SK-N-SH (cell line): ENCODE data around the gene HOXD10. TPM values are rescaled to one million over a fixed set of nuclear protein-coding genes. Genes with fewer than 3 reads are reported as not detected.

Experiments used
- CTCF ChIA-PET: fragments of 300-600, 350-600 bp; formaldehyde crosslinking; extraction: SDS; loops from one replicate; lab custom pipeline; 2021; lab: Yijun Ruan, JAX
- POLR2A ChIA-PET: fragments of 350-600 bp; sonication (Branson Sonifier 250); formaldehyde crosslinking; extraction: SDS; loops from one replicate; lab custom pipeline; 2020; ENCODE audit warnings: antibody characterized with exemption, inconsistent platforms; lab: Yijun Ruan, JAX
- DNase-seq: peaks from one replicate; pipeline ENCODE4 v3.0.0; 2012
- H2AFZ ChIP-seq: fragments of 200-600 bp; sonication (generic); 2 replicates; pipeline ENCODE4 v1.8.1; 2016; ENCODE audit warnings: antibody characterized with exemption, mild to moderate bottlenecking, low read depth
- H3F3A ChIP-seq: fragments of 200-600 bp; sonication (generic); replicated peaks from 2 replicates; pipeline ENCODE3; 2016; ENCODE audit warnings: antibody characterized with exemption, mild to moderate bottlenecking; ENCODE audit not compliant: insufficient read depth
- H3K27ac ChIP-seq, 2 experiments: fragments of 200-500 bp in 1 of 2; fragments of 200-600 bp in 1 of 2; sonication (Bioruptor generic) in 1 of 2; sonication (generic), shearing (Covaris generic) in 1 of 2; 2 replicates each; pipeline versions ENCODE4 v1.5.1 to v1.6.1; 2014 to 2016; ENCODE audit warnings: low read depth in 2 of 2, inconsistent platforms in 1 of 2, low read length in 1 of 2, mild to moderate bottlenecking in 1 of 2, mixed read lengths in 1 of 2
- H3K27me3 ChIP-seq: fragments of 200-600 bp; sonication (generic), shearing (Covaris generic); 2 replicates; pipeline ENCODE4 v1.6.1; 2016; ENCODE audit warnings: mixed run types; ENCODE audit not compliant: insufficient read depth
- H3K36me3 ChIP-seq, 2 experiments: fragments of 200-500 bp in 1 of 2; fragments of 200-600 bp in 1 of 2; sonication (Bioruptor generic) in 1 of 2; sonication (generic) in 1 of 2; replicated peaks in 1 of 2; 2 replicates each; pipeline versions ENCODE3 to v1.5.1; 2014 to 2016; ENCODE audit warnings: low read length in 1 of 2, mild to moderate bottlenecking in 1 of 2; ENCODE audit not compliant: insufficient read depth in 2 of 2, control insufficient read depth in 1 of 2
- H3K4me1 ChIP-seq, 2 experiments: fragments of 200-500 bp in 1 of 2; fragments of 200-600 bp in 1 of 2; sonication (Bioruptor generic) in 1 of 2; sonication (generic), shearing (Covaris generic) in 1 of 2; 2 replicates each; pipeline versions ENCODE4 v1.5.1 to v1.6.1; 2014 to 2016; ENCODE audit warnings: low read depth in 1 of 2, low read length in 1 of 2, mixed run types in 1 of 2; ENCODE audit not compliant: insufficient read depth in 2 of 2, control insufficient read depth in 1 of 2
- H3K4me2 ChIP-seq: fragments of 200-600 bp; sonication (generic), shearing (Covaris generic); 2 replicates; pipeline ENCODE4 v1.6.1; 2017; ENCODE audit warnings: mixed run types
- H3K4me3 ChIP-seq, 2 experiments: fragments of 200-500 bp in 1 of 2; fragments of 200-600 bp in 1 of 2; sonication (Bioruptor generic) in 1 of 2; sonication (generic), shearing (Covaris generic) in 1 of 2; 2 replicates each; pipeline versions ENCODE4 v1.5.1 to v1.8.1; 2014 to 2016; ENCODE audit warnings: low read depth in 2 of 2, inconsistent platforms in 1 of 2, low read length in 1 of 2, mild to moderate bottlenecking in 1 of 2, mixed read lengths in 1 of 2, moderate library complexity in 1 of 2
- H3K79me2 ChIP-seq: fragments of 200-600 bp; sonication (generic); 2 replicates; pipeline ENCODE4 v1.8.1; 2017; ENCODE audit warnings: mild to moderate bottlenecking; ENCODE audit not compliant: insufficient read depth
- H3K9ac ChIP-seq: fragments of 200-600 bp; sonication (generic); 2 replicates; pipeline ENCODE4 v1.6.1; 2017; ENCODE audit warnings: mixed run types
- H3K9me2 ChIP-seq: fragments of 200-600 bp; sonication (generic); 2 replicates; pipeline ENCODE4 v1.6.1; 2017; ENCODE audit warnings: mixed run types
- H3K9me3 ChIP-seq: fragments of 200-600 bp; sonication (generic); 2 replicates; pipeline ENCODE4 v1.6.1; 2017; ENCODE audit warnings: mixed run types, mild to moderate bottlenecking, moderate library complexity
- H4K20me1 ChIP-seq: fragments of 200-600 bp; sonication (generic); 2 replicates; pipeline ENCODE4 v1.6.1; 2017; ENCODE audit warnings: mild to moderate bottlenecking, mixed run types; ENCODE audit not compliant: insufficient read depth
- ELF1 ChIP-seq: IDR thresholded peaks from 2 replicates; pipeline ENCODE4 v1.4.0; 2012
- EZH2phosphoT487 ChIP-seq: fragments of 200-600 bp; sonication (generic); IDR thresholded peaks from 2 replicates; pipeline ENCODE4 v1.6.1; 2017; ENCODE audit warnings: low read depth, mixed run types, mild to moderate bottlenecking, antibody characterized with exemption, moderate library complexity, borderline replicate concordance
- FOSL2 ChIP-seq: IDR thresholded peaks from 2 replicates; pipeline ENCODE4 v1.4.0; 2012; ENCODE audit warnings: low read depth, mild to moderate bottlenecking, moderate library complexity, borderline replicate concordance
- MEF2A ChIP-seq: IDR thresholded peaks from 2 replicates; pipeline ENCODE4 v1.4.0; 2012; ENCODE audit warnings: low read depth, borderline replicate concordance
- NRF1 ChIP-seq: IDR thresholded peaks from 2 replicates; pipeline ENCODE4 v1.6.1; 2012; ENCODE audit warnings: low read depth, mild to moderate bottlenecking, low read length
- RAD21 ChIP-seq: IDR thresholded peaks from 2 replicates; pipeline ENCODE4 v1.6.1; 2012; ENCODE audit warnings: mild to moderate bottlenecking, low read length
- RFX5 ChIP-seq: IDR thresholded peaks from 2 replicates; pipeline ENCODE4 v1.6.1; 2012; ENCODE audit warnings: mild to moderate bottlenecking, improper control_type of control experiment, low read length
- RXRA ChIP-seq: IDR thresholded peaks from 2 replicates; pipeline ENCODE4 v1.4.0; 2012; ENCODE audit warnings: low read depth, mild to moderate bottlenecking, borderline replicate concordance
- SIN3A ChIP-seq: IDR thresholded peaks from 2 replicates; pipeline ENCODE4 v1.6.1; 2012; ENCODE audit warnings: low read depth, mild to moderate bottlenecking, low read length, moderate library complexity, borderline replicate concordance
- SMC3 ChIP-seq: IDR thresholded peaks from 2 replicates; pipeline ENCODE4 v1.6.1; 2012; ENCODE audit warnings: low read depth, low read length, improper control_type of control experiment
- TAF1 ChIP-seq: IDR thresholded peaks from 2 replicates; pipeline ENCODE4 v1.6.1; 2012; ENCODE audit warnings: low read depth, mild to moderate bottlenecking, low read length, moderate library complexity, borderline replicate concordance
- TCF12 ChIP-seq: IDR thresholded peaks from 2 replicates; pipeline ENCODE4 v1.4.0; 2012
- YY1 ChIP-seq: IDR thresholded peaks from 2 replicates; pipeline ENCODE4 v1.4.0; 2012; ENCODE audit warnings: low read depth, mild to moderate bottlenecking
- WGBS: methylation state at CpG from one replicate; pipeline ENCODE4 v1.1.6; 2017; ENCODE audit warnings: low lambda C conversion rate; 5-methylcytosine and 5-hydroxymethylcytosine counted together
- polyA plus RNA-seq, 3 experiments: library from polyadenylated mRNA; depleted of rRNA; stranded (reverse); fragments of >200 nt; gene quantifications; 2 replicates each; pipeline ENCODE4 v1.2.3, GENCODE V29; 2012
- TF ChIP-seq, protein P1 (sequence below): IDR thresholded peaks from 2 replicates; pipeline ENCODE4 v1.4.0; 2012; ENCODE audit warnings: low read depth, borderline replicate concordance
- TF ChIP-seq, protein P2 (sequence below): IDR thresholded peaks from 2 replicates; pipeline ENCODE4 v1.4.0; 2012; ENCODE audit warnings: low read depth, borderline replicate concordance
- TF ChIP-seq, protein P3 (sequence below): fragments of 150-350 bp; IDR thresholded peaks from 2 replicates; pipeline ENCODE4 v1.6.1; 2017; ENCODE audit warnings: antibody characterized with exemption, low read length, low read depth, borderline replicate concordance
- TF ChIP-seq, protein P4 (sequence below): fragments of 200-600 bp; sonication (generic); IDR thresholded peaks from 2 replicates; pipeline ENCODE4 v1.6.1; 2017; ENCODE audit warnings: antibody characterized with exemption, mild to moderate bottlenecking, moderate library complexity
- TF ChIP-seq, protein P5 (sequence below): IDR thresholded peaks from 2 replicates; pipeline ENCODE4; 2012

HOXD10 gene
- polyA plus RNA-seq, 1 of the 3 experiments (the other 2 are of a cell fraction), result 0.10 TPM

DNA sequence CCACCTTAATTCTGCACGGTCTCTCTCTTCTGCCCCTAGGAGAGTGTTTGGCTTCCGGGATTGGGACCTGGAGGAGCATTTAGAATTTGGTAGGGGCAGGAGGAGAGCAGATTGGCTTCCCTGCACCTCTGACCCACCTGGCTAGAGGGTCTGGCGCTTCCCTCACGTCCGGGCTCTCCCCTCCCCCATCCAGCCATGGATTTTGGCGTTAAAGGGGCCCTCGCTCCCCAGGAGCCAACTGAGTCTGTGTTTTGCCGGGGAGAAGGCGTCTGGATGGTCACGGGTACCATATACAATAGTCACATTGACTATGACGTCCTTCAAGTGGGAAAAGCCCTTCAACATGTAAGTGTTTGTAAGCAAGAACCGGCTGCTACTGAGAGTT lies 47.1 kb downstream of the HOXD10 start:
- no peak for TF ChIP-seq SIN3A
- TF ChIP-seq, protein P1, sequence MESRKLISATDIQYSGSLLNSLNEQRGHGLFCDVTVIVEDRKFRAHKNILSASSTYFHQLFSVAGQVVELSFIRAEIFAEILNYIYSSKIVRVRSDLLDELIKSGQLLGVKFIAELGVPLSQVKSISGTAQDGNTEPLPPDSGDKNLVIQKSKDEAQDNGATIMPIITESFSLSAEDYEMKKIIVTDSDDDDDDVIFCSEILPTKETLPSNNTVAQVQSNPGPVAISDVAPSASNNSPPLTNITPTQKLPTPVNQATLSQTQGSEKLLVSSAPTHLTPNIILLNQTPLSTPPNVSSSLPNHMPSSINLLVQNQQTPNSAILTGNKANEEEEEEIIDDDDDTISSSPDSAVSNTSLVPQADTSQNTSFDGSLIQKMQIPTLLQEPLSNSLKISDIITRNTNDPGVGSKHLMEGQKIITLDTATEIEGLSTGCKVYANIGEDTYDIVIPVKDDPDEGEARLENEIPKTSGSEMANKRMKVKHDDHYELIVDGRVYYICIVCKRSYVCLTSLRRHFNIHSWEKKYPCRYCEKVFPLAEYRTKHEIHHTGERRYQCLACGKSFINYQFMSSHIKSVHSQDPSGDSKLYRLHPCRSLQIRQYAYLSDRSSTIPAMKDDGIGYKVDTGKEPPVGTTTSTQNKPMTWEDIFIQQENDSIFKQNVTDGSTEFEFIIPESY, result no peak
- no peak for TF ChIP-seq YY1
- no peak for TF ChIP-seq FOSL2
- TF ChIP-seq TAF1, result no peak
- TF ChIP-seq, protein P2, sequence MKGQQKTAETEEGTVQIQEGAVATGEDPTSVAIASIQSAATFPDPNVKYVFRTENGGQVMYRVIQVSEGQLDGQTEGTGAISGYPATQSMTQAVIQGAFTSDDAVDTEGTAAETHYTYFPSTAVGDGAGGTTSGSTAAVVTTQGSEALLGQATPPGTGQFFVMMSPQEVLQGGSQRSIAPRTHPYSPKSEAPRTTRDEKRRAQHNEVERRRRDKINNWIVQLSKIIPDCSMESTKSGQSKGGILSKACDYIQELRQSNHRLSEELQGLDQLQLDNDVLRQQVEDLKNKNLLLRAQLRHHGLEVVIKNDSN, result no peak
- no peak for TF ChIP-seq RFX5
- TF ChIP-seq SMC3, result no peak
- TF ChIP-seq, protein P3, sequence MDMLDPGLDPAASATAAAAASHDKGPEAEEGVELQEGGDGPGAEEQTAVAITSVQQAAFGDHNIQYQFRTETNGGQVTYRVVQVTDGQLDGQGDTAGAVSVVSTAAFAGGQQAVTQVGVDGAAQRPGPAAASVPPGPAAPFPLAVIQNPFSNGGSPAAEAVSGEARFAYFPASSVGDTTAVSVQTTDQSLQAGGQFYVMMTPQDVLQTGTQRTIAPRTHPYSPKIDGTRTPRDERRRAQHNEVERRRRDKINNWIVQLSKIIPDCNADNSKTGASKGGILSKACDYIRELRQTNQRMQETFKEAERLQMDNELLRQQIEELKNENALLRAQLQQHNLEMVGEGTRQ, result no peak
- no peaks in the 10 kb centered on the region for H3K27me3 ChIP-seq
- CTCF ChIA-PET, result interaction anchor here (1.7 kb wide), 1 partner anchor 390 kb away, joined by 4 read pairs; no protein-coding TSS in a partner anchor

DNA sequence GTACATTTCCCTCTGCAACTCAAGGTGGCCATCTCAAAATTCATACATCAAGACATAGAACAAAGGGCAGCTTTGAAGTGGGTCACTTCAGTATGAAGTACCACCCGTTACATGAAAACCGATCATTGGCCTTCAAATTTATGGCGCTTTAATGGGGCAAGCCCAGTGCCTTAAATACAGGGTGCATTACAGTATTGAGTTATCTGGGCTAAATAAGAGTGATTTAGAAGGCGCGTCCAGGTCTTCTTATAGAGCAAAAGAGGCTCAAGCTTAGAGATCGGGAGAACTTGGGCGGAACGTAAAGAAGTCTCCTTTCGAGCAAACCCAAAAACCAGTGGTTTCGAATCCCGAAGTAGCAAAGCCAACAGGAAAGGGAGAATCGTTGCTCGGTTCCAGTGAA lies 47.6 kb downstream of the HOXD10 start:
- Histone ChIP-seq H3K36me3 (peaks cover 0 to 3% of the 10 kb centered on the region in 2 experiments), H3K4me2 (no peak overlapping the region), H3K4me1 (peaks cover 0 to 3% of the 10 kb centered on the region in 2 experiments; a peak in 1 of 4 replicates), H3F3A (no peaks in the 10 kb centered on the region), H3K9ac (no peak overlapping the region), H3K27me3 (no peaks in the 10 kb centered on the region), H3K9me3 (no peaks in the 10 kb centered on the region), H2AFZ (no peak overlapping the region), H3K4me3 (no peak overlapping the region), H3K9me2 (no peaks in the 10 kb centered on the region), H3K27ac (no peak overlapping the region), H4K20me1 (no peaks in the 10 kb centered on the region), H3K79me2 (no peaks in the 10 kb centered on the region)
- DNase-seq, result no peak
- TF ChIP-seq, protein P4, sequence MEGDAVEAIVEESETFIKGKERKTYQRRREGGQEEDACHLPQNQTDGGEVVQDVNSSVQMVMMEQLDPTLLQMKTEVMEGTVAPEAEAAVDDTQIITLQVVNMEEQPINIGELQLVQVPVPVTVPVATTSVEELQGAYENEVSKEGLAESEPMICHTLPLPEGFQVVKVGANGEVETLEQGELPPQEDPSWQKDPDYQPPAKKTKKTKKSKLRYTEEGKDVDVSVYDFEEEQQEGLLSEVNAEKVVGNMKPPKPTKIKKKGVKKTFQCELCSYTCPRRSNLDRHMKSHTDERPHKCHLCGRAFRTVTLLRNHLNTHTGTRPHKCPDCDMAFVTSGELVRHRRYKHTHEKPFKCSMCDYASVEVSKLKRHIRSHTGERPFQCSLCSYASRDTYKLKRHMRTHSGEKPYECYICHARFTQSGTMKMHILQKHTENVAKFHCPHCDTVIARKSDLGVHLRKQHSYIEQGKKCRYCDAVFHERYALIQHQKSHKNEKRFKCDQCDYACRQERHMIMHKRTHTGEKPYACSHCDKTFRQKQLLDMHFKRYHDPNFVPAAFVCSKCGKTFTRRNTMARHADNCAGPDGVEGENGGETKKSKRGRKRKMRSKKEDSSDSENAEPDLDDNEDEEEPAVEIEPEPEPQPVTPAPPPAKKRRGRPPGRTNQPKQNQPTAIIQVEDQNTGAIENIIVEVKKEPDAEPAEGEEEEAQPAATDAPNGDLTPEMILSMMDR, result no peak
- no peak for TF ChIP-seq MEF2A
- TF ChIP-seq TCF12, result no peak
- TF ChIP-seq EZH2phosphoT487, result no peak
- TF ChIP-seq ELF1, result no peak
- TF ChIP-seq, protein P3, result no peak
- no peak for TF ChIP-seq RAD21
- no peak for TF ChIP-seq NRF1
- TF ChIP-seq RXRA, result no peak
- TF ChIP-seq RFX5, result no peak
- no peak for TF ChIP-seq SIN3A
- TF ChIP-seq, protein P5, sequence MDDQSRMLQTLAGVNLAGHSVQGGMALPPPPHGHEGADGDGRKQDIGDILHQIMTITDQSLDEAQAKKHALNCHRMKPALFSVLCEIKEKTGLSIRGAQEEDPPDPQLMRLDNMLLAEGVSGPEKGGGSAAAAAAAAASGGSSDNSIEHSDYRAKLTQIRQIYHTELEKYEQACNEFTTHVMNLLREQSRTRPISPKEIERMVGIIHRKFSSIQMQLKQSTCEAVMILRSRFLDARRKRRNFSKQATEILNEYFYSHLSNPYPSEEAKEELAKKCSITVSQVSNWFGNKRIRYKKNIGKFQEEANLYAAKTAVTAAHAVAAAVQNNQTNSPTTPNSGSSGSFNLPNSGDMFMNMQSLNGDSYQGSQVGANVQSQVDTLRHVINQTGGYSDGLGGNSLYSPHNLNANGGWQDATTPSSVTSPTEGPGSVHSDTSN, result no peak
- no peak for TF ChIP-seq TAF1
- ChIA-PET CTCF (interaction anchor here (1.2 to 1.7 kb wide), 2 partner anchors 48 to 390 kb away, joined by 3 to 4 read pairs; no protein-coding TSS in a partner anchor), POLR2A (no interaction called here)
- WGBS, result 95% methylated on average over 13 of the region's 13 CpGs

More for the DNA sequence above, 47.1 kb downstream of the HOXD10 start:
- Histone ChIP-seq H3F3A (no peaks in the 10 kb centered on the region), H3K36me3 (peaks cover 0 to 3% of the 10 kb centered on the region in 2 experiments), H3K79me2 (no peaks in the 10 kb centered on the region), H3K9me3 (no peaks in the 10 kb centered on the region), H3K4me2 (no peak overlapping the region), H4K20me1 (no peaks in the 10 kb centered on the region), H3K9me2 (no peaks in the 10 kb centered on the region), H3K27ac (no peak overlapping the region), H3K9ac (no peak overlapping the region), H3K4me3 (no peak overlapping the region), H2AFZ (no peak overlapping the region), H3K4me1 (peaks cover 0 to 3% of the 10 kb centered on the region in 2 experiments; a peak in 1 of 4 replicates)
- POLR2A ChIA-PET, result no interaction called here
- 85% methylated on average over 12 of the region's 12 CpGs for WGBS
- no peak for DNase-seq
